Fibroblast of the conjunctiva (primary cell): ENCODE data around the gene TNIP3.
"Not testable (repeated sequence)": the region's sequence is repeated elsewhere in the genome, so short reads cannot be mapped to it uniquely, and the experiment has no call there.

ENCODE experiments used
- DNase-seq: peaks from one replicate; pipeline ENCODE4 v3.0.0-alpha.2; 2010; ENCODE audit warnings: low read depth

TNIP3 gene

GRCh38 chr4:121164291-121164690 is at the start of gene TNIP3:
Gene TNIP3 (minus strand): TSS chr4:121164321. CDS start chr4:121164125, 196 bp downstream.
- no peak for DNase-seq

DNA sequence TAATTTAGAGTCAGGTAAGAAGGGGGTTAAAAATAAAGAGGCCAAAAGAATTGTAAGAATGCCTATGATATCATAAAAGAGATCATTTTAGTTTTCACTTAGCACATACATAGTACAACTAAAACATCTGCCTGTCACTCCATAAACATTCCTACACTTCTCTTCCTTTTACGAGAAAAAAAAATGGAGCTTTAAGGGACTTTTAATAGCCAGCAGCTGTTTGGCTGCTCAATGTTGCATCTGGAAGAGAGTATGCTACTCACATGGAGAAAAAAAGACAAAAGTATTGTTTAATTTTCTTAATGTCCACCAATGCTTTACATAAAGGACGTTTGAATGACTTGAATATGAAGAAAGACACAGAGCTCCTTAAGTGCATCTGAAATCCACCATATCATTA is 48.7 kb upstream of the TNIP3 start:
- no peak for DNase-seq

- DNase-seq: no peak
Measured at GRCh38 chr4:121209171-121209570, 45.0 kb upstream of the TNIP3 start.

GRCh38 chr4:121208244-121209007 is 44.3 kb upstream of the TNIP3 start:
- no peak for DNase-seq

DNA sequence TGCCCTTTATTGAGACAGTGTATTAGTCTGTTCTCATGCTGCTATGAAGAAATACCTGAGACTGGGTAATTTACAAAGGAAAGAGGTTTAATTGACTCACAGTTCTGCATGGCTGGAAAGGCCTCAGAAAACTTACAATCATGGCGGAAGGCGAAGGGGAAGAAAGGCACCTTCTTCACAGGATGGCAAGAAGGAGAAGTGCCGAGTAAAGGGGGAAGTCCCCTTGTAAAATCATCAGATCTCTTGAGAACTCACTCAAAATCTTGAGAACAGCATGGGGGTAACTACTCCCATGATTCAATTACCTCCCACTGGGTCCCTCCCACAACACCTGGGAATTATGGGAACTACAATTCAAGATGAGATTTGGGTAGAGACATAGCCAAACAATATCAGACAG is 41.7 kb upstream of the TNIP3 start:
- not testable (repeated sequence) for DNase-seq

DNA sequence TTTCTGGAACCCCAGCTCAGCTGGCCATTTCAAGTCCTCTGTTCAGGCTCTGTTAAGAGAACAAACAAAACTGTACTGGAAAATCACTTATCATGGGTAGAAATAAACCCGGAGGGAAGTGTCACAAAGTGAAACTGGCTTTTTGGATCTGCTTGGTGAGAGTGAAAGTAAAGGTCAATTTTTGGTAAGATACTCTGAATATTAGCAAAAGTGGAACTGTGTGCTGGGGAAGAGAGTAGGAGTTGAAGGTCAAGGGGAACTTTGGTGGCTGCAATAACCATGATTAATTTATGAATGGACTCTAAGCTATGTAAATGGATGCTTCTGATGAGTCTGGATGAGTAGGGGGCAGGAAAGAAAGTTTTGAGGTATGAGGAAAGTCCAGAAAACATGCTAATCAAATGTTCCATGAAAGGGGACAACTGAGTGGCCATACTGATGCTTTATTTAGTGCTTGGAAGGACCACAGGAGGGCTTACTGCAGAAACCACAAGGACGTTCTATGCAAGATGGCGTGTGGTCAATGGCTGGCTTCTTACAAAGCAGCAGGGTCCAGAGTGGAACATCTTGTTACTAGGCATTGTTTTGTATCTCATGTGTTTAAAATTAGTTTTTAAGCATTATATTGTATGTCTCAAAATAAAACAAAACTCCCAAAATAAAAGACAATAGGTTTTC is 36.8 kb upstream of the TNIP3 start:
- no peak for DNase-seq

- no peak for DNase-seq
Measured at GRCh38 chr4:121199742-121200561, 35.8 kb upstream of the TNIP3 start.

- DNase-seq: no peak
Measured at GRCh38 chr4:121198251-121198650, 34.1 kb upstream of the TNIP3 start.

DNA sequence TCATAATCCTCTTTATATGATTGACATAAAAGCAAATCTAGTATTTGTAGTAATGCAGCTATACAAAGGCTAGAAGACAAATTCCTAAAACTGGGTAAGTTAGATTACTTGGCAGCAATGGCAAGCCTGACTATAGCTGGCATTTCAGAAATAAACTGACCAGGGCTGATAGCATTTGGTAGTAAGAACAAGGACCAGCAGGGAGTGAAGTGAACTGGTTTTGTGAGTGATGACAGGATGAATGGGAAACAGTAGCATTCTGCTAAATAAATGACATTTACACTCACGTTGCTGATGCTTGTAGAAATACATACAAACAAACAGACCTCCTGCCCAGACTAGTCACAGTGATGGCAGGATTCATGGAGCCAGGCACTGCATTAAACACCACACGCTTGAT is 31.5 kb upstream of the TNIP3 start:
- DNase-seq: no peak

DNA sequence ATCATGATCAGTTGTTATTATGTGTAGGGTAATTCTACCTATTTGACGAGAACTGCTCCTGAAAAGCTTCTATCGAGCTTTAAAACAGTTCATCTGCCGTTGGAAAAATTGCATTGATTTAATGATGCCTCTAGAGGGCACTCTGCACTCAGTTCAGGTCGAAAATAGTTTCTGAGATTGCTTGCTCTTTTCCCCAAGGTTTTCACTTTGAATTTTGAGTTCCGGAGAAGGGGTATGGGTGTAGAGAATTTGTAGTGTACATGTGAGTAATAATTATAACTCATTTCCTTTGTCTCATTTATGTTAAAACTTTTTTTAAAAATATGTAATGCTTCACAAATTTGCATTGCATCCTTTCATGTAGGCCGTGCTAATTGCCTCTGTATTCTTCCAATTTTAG is 28.4 kb upstream of the TNIP3 start:
- DNase-seq: peak; percentile 23

- DNase-seq: no peak
Measured at GRCh38 chr4:121192013-121192412, 27.9 kb upstream of the TNIP3 start.

DNA sequence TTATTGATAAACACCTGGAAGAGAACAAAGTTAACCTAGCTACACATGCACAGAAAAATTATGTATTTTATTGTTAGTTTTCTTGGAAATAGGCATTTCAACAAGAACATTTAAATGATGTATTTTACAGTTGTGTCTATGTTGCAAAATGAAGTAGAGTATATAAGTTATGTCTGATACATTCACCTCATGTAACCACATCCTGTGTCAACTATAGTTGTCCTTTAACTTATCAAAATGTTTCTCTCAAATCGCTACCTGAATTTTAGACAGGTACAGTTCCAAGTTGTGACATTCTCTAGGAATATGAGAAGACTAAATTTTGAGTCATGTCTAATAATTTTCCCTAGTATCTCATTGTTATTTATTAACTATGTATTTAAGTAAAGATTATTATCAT is 27.2 kb upstream of the TNIP3 start:
- DNase-seq: no peak

DNA sequence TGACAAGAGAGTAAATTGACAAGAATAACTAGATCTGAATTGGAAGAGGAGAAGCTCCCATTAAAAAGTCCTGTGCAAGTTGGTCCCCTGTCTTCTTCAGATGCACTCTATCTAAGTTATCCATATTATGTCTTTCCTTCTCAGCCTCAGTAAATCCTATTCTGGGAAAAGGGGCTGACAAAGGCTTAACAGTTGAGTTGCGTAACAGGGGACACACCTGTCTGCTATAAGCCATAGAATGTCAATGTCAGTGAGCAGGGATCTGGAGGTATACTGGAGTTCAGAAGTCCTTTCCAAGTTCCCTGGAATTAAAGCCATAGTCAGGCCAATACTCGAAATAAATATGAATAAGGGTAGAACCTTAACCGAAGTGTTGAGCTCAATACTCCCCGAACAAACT is 26.3 kb upstream of the TNIP3 start:
- no peak for DNase-seq

DNA sequence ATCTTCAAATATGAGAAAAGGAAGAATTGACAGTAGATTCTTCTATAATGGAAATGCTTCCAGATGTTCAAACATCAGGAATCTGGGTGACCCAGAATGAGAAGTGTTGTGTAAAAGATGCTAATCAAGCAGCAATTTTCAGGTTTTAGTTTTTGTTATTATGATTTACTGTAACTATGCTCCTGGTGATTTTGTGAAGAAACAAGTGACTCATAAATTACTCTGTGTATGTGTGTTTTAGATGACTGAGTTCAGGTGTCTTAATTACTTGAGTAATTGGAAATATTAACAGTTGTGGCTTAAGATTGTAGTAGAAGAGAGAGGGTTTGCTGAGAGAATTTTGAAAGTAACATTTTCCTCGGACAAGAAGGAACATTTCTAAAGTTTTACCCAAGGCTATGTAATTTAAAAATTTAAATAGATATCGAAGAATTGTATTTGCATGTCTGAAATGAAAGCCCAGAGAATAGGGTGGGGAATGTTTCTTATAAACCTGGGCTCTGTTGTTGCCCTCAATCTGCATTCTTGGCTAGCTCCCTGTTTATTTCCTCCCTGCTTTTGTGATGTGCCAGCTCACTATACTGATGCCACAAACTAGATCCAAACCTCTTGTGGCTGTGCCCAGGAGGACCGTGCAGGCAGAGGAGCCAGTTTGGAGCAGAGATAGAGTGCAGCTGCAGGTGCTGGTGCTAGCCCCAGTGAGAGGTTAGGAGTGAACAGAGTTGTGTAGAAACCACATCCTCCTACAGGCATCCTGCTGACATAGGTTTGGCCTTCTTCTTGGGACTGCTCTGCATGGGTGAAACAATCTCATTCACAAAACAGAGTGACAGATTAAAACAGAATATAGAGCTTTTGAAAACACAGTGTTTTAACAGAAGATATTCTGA is 25.4 kb upstream of the TNIP3 start:
- DNase-seq: no peak

DNA sequence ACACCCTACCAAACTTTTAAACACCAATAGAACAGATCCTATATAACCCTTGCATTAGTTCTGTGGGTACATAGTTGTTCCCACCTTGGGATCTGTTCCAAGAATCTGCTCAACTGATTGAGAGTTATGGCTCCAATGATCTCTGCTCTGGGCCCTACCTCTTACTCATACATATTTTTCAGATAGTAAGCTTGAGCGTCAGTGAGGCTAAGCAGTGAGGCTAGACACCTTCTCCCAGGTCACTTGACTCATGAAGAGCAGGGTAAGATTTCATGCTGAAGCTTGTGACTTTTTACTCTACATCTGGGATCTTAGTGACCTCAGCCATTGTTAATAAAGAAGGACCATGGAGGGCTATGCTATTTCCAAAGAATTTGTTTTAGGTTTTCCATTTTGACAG is 23.1 kb upstream of the TNIP3 start:
- no peak for DNase-seq

GRCh38 chr4:121185960-121186359 is 21.8 kb upstream of the TNIP3 start:
- DNase-seq: no peak

DNA sequence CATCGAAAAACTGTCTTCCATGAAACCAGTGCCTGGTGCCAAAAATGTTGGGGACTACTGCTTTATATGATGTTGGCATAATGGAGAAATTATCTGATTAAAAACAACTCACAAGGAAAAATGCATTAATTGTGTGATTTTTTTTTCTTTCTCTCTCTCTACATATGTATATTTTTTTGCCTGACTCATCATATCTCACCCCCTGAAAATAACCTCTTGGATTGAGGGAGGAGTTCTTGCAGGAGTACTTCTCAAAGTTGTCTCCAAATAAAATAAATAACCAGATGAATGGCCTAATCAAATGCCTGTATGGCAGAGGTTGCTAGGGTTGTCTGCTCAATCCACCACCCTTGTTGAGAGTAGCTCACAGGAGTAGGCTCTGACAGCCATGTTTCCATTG is 19.9 kb upstream of the TNIP3 start:
- no peak for DNase-seq

- no peak for DNase-seq
Measured at GRCh38 chr4:121183361-121183760, 19.2 kb upstream of the TNIP3 start.

- no peak for DNase-seq
Measured at GRCh38 chr4:121182296-121182695, 18.2 kb upstream of the TNIP3 start.

DNA sequence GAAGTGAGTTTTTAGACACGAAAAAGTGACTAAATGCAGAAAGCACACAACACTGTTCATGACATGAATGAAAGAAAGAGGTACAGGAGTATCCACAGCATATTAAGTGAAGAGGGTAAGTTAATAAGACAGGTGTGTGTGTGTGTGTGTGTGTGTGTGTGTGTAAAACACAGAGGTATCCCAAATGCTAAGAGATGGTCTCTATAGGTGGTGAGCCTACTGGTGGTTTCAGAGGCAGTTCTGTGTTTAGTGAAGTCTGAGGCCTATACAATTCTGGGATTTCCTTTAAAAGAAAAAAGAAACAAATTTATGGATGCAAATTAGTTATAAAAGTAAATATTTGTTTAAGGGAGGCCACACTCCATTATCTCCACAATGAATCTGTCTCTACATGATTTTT is 17.4 kb upstream of the TNIP3 start:
- DNase-seq: no peak

DNA sequence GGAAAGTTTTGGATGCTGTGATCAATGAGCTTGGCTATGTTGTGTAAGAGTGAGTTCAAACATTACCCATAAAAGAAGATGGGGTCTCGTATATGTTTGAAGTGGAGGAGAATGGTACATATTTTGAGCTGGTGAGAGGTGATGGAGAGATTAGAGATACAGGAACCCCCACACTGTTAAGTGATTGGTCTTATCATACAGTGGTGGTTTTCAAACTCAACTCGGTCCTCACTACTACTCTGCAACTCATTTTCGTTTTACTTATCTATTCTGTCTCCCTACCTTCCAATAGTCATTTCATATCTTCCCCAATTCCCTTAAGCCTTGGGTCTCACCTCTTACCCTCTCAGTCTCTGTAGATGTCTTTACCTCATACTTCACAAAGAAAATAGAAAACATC is 16.4 kb upstream of the TNIP3 start:
- DNase-seq: no peak
